SIG-M5 treated with dmso at 0.1 percent for 504 hours (cell line): ENCODE measurements around the gene WDR27.
"Not testable (repeated sequence)": the region's sequence is repeated elsewhere in the genome, so short reads cannot be mapped to it uniquely, and the experiment has no call there.

Experiments
- DNase-seq: peaks from one replicate; lab custom pipeline; 2025; ENCODE audit not compliant: unreplicated experiment; lab: John Stamatoyannopoulos, UW

WDR27 gene

GRCh38 chr6:169664227-169664626 is 37.6 kb downstream of the WDR27 start:
- no peak for DNase-seq

GRCh38 chr6:169663468-169663867 is 38.4 kb downstream of the WDR27 start:
- DNase-seq = no peak

GRCh38 chr6:169661391-169661756 is 40.5 kb downstream of the WDR27 start:
- no peak for DNase-seq

GRCh38 chr6:169660751-169661390 is 41.0 kb downstream of the WDR27 start:
- no peak for DNase-seq

- no peak for DNase-seq
These were observed 41.8 kb downstream of the WDR27 start for GRCh38 chr6:169659820-169660610.

- DNase-seq = no peak
These were observed 44.6 kb downstream of the WDR27 start for GRCh38 chr6:169657284-169657610.

GRCh38 chr6:169656546-169657283 is 45.1 kb downstream of the WDR27 start:
- DNase-seq = no peak

GRCh38 chr6:169654598-169655391 is 47.0 kb downstream of the WDR27 start:
- no peak for DNase-seq

- DNase-seq = no peak
These were observed 48.1 kb downstream of the WDR27 start for GRCh38 chr6:169653691-169654090.

GRCh38 chr6:169652896-169653295 is 48.9 kb downstream of the WDR27 start:
- no peak for DNase-seq

- no peak for DNase-seq
These were observed 50.3 kb downstream of the WDR27 start for GRCh38 chr6:169651498-169651897.

- no peak for DNase-seq
These were observed 50.9 kb downstream of the WDR27 start for GRCh38 chr6:169650959-169651292.

GRCh38 chr6:169650241-169650958 is 51.4 kb downstream of the WDR27 start:
- DNase-seq = no peak

GRCh38 chr6:169648617-169649016 is 53.2 kb downstream of the WDR27 start:
- no peak for DNase-seq

- DNase-seq = no peak
These were observed 53.7 kb downstream of the WDR27 start for GRCh38 chr6:169648092-169648491.

- no peak for DNase-seq
These were observed 54.2 kb downstream of the WDR27 start for GRCh38 chr6:169647637-169648036.

- DNase-seq = no peak
These were observed 54.8 kb downstream of the WDR27 start for GRCh38 chr6:169646906-169647567.

GRCh38 chr6:169645459-169645858 is 56.4 kb downstream of the WDR27 start:
- DNase-seq = not testable (repeated sequence)

GRCh38 chr6:169643521-169643920 is 58.3 kb downstream of the WDR27 start:
- no peak for DNase-seq

GRCh38 chr6:169642455-169642854 is 59.4 kb downstream of the WDR27 start:
- DNase-seq = no peak
